Right lobe of liver (tissue), 6 donors: ENCODE results near the gene TMC8. TPM values are rescaled to one million over a fixed set of nuclear protein-coding genes. Genes with fewer than 3 reads are reported as not detected.
"Not testable (repeated sequence)": the region's sequence is repeated elsewhere in the genome, so short reads cannot be mapped to it uniquely, and the experiment has no call there.

ENCODE experiments used
- ATAC-seq, 4 donors: fragments of 200-7000 bp; cut with Tn5 transposase; one replicate each; pipeline ENCODE4 v1.9.1; 2020; ENCODE audit warnings: mild to moderate bottlenecking in 4 of 4, moderate library complexity in 4 of 4
- DNase-seq, 3 donors: peaks; one replicate each; pipeline ENCODE4 v3.0.0-alpha.2; 2020
- H3K27ac ChIP-seq, 3 donors: fragments of 200-600 bp; one replicate each; pipeline ENCODE4 v1.8.0; 2022
- H3K27me3 ChIP-seq, 2 donors: fragments of 200-600 bp; one replicate each; pipeline ENCODE4 v1.8.0; 2022
- H3K36me3 ChIP-seq, 4 donors: fragments of 200-600 bp; sonication (generic) in 1 of 4; one replicate each; pipeline versions ENCODE4 v1.5.1 to v1.8.0; 2017 to 2022; ENCODE audit warnings: control low read depth in 1 of 4
- H3K4me1 ChIP-seq, 4 donors: fragments of 200-600 bp; sonication (generic) in 1 of 4; one replicate each; pipeline versions ENCODE4 v1.5.1 to v1.8.0; 2017 to 2022; ENCODE audit warnings: control low read depth in 1 of 4
- H3K4me3 ChIP-seq, 3 donors: fragments of 200-600 bp; one replicate each; pipeline ENCODE4 v1.8.0; 2022
- H3K9me3 ChIP-seq, 4 donors: fragments of 200-600 bp; sonication (generic) in 1 of 4; one replicate each; pipeline versions ENCODE4 v1.5.1 to v1.8.0; 2017 to 2022; ENCODE audit warnings: control low read depth in 1 of 4
- POLR2A ChIP-seq: fragments of 450-650 bp; IDR thresholded peaks from one replicate; pipeline ENCODE4 v1.6.1; 2017; ENCODE audit warnings: antibody characterized with exemption, mild to moderate bottlenecking
- WGBS: methylation state at CpG from one replicate; pipeline ENCODE4 v1.1.6; 2018; ENCODE audit warnings: low coverage, low lambda C conversion rate; ENCODE audit not compliant: insufficient coverage; ENCODE audit errors: missing lambda C conversion rate; 5-methylcytosine and 5-hydroxymethylcytosine counted together
- intact Hi-C, 2 donors: fragments of 100-400 bp; cut with DNase I; formaldehyde crosslinking; loops; one replicate each; pipeline versions ENCODE4 v1.11.2 to v1.14.1; 2022
- total RNA-seq, 6 experiments: library from RNA; depleted of rRNA in 2 of 6; stranded (reverse); fragments of >200 nt in 2 of 6; fragmentation: NEBNext Ultra II Directional in 3 of 6; extraction: Animal tissue kit (Norgen Biotek cat#: 25700) in 3 of 6; gene quantifications; one replicate each; pipeline versions ENCODE4 v1.1.0 to v1.2.4, GENCODE V29; 2016 to 2023
- TF ChIP-seq, protein P1 (sequence below), 4 donors: fragments of 200-600 bp in 3 of 4; fragments of 450-650 bp in 1 of 4; IDR thresholded peaks; one replicate each; pipeline versions ENCODE4 v1.5.1 to v1.8.0; 2016 to 2022; ENCODE audit warnings: antibody characterized with exemption in 4 of 4, mild to moderate bottlenecking in 2 of 4
- donor health status: DM: no; HTN: yes; CAD: no.
- donor health status: DM: no; HTN: no; CAD: no.
- donor health status: DM: no; HTN: no; CAD: no.
- donor health status: DM: no; HTN: yes; CAD: no.
- donor health status: DM: no; HTN: yes; CAD: no.

Gene TMC8
- total RNA-seq, 6 experiments from 2014 or later = 2.4 to 7.2 (median 4.8) TPM

DNA sequence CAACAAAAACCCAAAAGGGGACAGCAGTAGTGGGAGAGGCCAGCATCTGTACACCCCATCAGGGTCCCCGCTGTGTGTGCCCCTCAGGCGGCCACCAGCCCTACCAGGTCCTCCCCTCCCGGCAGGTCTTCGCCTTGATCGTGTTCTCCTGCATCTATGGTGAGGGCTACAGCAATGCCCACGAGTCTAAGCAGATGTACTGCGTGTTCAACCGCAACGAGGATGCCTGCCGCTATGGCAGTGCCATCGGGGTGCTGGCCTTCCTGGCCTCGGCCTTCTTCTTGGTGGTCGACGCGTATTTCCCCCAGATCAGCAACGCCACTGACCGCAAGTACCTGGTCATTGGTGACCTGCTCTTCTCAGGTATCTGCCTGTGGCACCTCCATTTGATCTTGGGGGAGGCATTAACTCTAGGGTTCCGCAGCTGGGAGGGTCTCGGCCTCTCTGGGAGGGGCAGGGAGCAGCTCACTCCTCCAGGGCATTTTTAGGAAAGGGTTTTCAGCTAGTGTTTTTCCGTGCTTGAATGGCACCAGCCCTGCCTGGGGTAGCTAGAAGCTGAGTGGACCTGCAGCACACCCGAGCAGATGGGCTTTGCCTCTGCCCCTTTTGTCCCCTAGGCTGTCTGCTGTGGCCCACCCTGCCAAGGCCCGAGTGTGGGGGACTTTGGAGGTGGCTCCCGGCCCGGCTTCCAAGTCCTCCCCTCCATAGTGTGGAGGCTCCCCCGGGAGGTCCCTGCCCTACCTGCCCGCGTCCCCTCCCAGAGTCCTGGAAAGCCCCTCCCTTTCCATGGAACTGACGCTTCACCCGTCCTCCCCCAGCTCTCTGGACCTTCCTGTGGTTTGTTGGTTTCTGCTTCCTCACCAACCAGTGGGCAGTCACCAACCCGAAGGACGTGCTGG lies 40.4 kb downstream of the TMC8 start:
- ATAC-seq (no peak), DNase-seq (no peak)
- Histone ChIP-seq H3K4me3 (no peak overlapping the region), H3K9me3 (no peaks in the 10 kb centered on the region), H3K27me3 (no peaks in the 10 kb centered on the region), H3K36me3 (peaks cover 0 to 9% (median 4%) of the 10 kb centered on the region in 4 donors), H3K4me1 (peaks cover 0 to 30% (median 12%) of the 10 kb centered on the region in 4 donors), H3K27ac (no peak overlapping the region)
- no peak for TF ChIP-seq POLR2A
- TF ChIP-seq, protein P1, sequence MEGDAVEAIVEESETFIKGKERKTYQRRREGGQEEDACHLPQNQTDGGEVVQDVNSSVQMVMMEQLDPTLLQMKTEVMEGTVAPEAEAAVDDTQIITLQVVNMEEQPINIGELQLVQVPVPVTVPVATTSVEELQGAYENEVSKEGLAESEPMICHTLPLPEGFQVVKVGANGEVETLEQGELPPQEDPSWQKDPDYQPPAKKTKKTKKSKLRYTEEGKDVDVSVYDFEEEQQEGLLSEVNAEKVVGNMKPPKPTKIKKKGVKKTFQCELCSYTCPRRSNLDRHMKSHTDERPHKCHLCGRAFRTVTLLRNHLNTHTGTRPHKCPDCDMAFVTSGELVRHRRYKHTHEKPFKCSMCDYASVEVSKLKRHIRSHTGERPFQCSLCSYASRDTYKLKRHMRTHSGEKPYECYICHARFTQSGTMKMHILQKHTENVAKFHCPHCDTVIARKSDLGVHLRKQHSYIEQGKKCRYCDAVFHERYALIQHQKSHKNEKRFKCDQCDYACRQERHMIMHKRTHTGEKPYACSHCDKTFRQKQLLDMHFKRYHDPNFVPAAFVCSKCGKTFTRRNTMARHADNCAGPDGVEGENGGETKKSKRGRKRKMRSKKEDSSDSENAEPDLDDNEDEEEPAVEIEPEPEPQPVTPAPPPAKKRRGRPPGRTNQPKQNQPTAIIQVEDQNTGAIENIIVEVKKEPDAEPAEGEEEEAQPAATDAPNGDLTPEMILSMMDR (IDR thresholded peaks at IDR 0.05) = no peak
- intact Hi-C loops = loop anchor here (5.0 to 10.0 kb wide), 3 partner anchors 59 to 84 kb away; no protein-coding TSS in a partner anchor
- WGBS = 52% methylated on average over 6 of the region's 31 CpGs

DNA sequence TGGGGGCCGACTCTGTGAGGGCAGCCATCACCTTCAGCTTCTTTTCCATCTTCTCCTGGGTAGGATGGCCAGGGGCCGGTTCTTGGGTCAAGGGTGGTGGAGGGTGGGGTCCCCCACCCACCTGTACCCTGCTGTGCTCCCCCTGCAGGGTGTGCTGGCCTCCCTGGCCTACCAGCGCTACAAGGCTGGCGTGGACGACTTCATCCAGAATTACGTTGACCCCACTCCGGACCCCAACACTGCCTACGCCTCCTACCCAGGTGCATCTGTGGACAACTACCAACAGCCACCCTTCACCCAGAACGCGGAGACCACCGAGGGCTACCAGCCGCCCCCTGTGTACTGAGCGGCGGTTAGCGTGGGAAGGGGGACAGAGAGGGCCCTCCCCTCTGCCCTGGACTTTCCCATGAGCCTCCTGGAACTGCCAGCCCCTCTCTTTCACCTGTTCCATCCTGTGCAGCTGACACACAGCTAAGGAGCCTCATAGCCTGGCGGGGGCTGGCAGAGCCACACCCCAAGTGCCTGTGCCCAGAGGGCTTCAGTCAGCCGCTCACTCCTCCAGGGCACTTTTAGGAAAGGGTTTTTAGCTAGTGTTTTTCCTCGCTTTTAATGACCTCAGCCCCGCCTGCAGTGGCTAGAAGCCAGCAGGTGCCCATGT lies 41.1 kb downstream of the TMC8 start:
- H3K4me1 ChIP-seq = peaks cover 0 to 38% (median 16%) of the 10 kb centered on the region in 4 donors
- not testable (repeated sequence) for H3K27me3 ChIP-seq, ATAC-seq, H3K9me3 ChIP-seq, H3K27ac ChIP-seq, H3K36me3 ChIP-seq, DNase-seq, H3K4me3 ChIP-seq
- intact Hi-C loops = loop anchor here (5.0 to 10.0 kb wide), 3 partner anchors 59 to 83 kb away; no protein-coding TSS in a partner anchor
- WGBS = 79% methylated on average over 12 of the region's 19 CpGs

DNA sequence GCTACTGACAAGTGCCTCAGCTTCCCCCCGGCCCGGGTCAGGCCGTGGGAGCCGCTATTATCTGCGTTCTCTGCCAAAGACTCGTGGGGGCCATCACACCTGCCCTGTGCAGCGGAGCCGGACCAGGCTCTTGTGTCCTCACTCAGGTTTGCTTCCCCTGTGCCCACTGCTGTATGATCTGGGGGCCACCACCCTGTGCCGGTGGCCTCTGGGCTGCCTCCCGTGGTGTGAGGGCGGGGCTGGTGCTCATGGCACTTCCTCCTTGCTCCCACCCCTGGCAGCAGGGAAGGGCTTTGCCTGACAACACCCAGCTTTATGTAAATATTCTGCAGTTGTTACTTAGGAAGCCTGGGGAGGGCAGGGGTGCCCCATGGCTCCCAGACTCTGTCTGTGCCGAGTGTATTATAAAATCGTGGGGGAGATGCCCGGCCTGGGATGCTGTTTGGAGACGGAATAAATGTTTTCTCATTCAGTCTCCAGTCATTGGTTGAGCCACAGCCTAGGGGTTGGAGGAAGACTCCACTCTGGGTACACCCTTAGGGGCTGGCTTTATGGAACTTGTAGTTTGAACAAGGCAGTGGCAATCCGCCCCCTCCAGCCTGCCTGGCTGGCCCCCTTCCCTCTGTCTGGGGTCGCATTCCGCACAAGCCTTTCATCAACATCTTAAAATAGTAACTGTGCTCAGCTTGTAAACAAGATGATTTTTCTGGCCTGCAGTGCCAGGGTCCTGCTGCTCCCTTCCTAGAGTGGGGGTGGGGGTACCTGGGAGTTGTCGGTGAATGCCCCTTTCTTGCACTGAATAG lies 41.9 kb downstream of the TMC8 start:
- no peaks in the 10 kb centered on the region for H3K9me3 ChIP-seq
- peaks cover 0 to 9% (median 4%) of the 10 kb centered on the region in 4 donors for H3K36me3 ChIP-seq
- TF ChIP-seq, protein P1 (IDR thresholded peaks at IDR 0.05) = no peak
- no peak for TF ChIP-seq POLR2A
- H3K27ac ChIP-seq = peak overlapping the region; percentile 1 to 77 (median 11)
- 57% methylated on average over 10 of the region's 19 CpGs for WGBS
- peak in 1 of 3 donors; percentile 52 for DNase-seq
- intact Hi-C loops = loop anchor here (5.0 to 10.0 kb wide), 3 partner anchors 60 to 82 kb away; no protein-coding TSS in a partner anchor
- no peaks in the 10 kb centered on the region for H3K27me3 ChIP-seq
- no peak for ATAC-seq
- no peak overlapping the region for H3K4me3 ChIP-seq
- peaks cover 0 to 41% (median 17%) of the 10 kb centered on the region in 4 donors for H3K4me1 ChIP-seq

DNA sequence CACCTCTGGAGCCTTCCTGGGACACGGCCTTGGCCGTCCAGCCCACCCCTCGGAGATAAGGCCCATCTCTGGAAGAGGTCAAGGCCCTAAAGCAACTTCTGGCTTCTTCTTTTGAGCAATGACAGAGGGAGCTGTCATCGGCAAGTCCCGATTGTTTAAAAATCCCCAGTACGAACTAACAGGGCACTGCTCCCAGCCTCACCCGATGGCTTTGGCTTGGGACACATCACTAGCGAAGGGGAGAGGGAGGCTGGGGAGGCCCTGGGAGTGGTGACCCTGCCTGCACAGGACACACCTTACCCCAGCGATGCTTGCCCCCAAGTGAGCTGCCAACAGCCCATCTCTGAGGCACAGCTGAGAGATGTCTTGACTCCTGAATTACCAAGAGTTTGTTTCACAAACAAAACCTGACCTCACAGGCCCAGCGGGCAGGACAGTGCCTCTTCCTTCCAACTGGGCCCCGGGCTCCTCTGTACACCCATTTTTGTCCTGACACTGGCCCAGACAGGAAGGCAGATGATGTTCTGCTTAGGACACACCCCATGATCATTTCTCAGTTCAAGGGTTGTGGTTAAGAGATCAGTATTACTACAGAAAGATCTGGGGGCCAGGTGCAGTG lies 42.6 kb downstream of the TMC8 start:
- H3K27me3 ChIP-seq = no peaks in the 10 kb centered on the region
- H3K4me3 ChIP-seq = no peak overlapping the region
- H3K27ac ChIP-seq = peak overlapping the region; percentile 1 to 77 (median 61)
- 34% methylated on average over 3 of the region's 11 CpGs for WGBS
- TF ChIP-seq POLR2A = no peak
- TF ChIP-seq, protein P1 (IDR thresholded peaks at IDR 0.05) = no peak
- no peaks in the 10 kb centered on the region for H3K9me3 ChIP-seq
- H3K36me3 ChIP-seq = peaks cover 0 to 9% (median 4%) of the 10 kb centered on the region in 4 donors
- H3K4me1 ChIP-seq = peaks cover 0 to 41% (median 17%) of the 10 kb centered on the region in 4 donors
- intact Hi-C loops = loop anchor here (5.0 to 10.0 kb wide), 3 partner anchors 61 to 82 kb away; no protein-coding TSS in a partner anchor
- ATAC-seq (no peak), DNase-seq (no peak)
